ENCODE measurements around the gene TCF4.

DNA sequence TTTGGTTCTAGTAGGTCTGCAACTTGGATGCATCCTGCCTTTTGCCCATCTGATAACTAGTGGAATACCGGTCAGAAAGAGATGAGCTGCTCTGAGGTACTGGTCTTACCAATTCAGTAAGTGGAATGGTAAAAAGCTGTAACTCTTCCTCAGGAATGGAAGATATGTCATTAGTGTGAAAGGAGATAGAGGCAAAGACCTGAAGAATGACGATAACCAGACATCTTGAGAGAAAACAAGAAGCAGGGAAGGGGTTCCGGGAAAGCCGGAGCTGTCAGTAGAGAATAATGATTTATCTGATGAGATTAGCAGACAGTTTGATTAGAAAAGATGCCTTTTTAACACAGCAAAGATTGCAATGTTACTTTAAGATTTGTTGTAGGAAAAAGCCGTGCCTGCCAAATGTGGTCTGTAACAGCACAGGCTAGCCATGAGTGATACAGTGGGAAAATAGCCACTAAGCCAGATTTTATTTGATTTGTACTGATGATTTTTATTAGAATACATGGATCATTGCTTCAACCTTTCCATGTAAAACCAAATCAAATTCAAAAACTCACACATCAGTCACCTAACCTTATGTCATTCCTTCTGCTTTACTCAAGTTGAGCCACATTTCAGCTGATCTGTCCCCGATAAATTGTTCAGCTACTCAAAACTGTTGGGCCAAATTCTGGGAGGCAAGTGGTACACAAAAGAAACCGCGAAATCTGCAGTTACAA lies 110.0 kb downstream of the TCF4 start:
- TF ChIP-seq CTCF (IDR thresholded peaks at IDR 0.05) (no peak), POLR2A (IDR thresholded peaks at IDR 0.05) (no peak)
